Measurements from ENCODE around the gene PRRT1.
"Not testable (repeated sequence)": the region's sequence is repeated elsewhere in the genome, so short reads cannot be mapped to it uniquely, and the experiment has no call there.

Gene PRRT1

DNA sequence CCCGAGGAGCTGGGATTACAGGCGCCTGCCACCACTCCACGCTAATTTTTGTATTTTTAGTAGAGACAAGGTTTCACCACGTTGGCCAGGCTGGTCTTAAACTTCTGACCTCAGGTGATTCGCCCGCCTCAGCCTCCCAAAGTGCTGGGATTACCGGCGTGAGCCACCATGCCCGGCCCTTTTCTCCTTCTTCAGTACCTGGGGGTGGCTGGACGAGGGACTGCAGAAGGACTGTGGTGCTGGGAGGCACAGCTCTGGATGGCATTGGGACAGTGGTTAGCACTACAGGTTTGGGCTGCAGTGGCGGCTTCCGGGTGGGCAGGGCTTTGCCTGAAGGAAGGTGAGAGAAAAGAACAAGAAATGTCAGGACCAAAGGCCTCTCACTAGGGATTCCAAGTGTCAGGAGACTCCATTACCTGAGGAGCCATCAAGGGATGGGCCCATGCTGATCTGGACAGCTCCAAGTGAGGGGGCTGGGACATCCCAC is 31.1 kb downstream of the PRRT1 start:
- no peak for DNase-seq (ENCODE audit: low spot score)

DNA sequence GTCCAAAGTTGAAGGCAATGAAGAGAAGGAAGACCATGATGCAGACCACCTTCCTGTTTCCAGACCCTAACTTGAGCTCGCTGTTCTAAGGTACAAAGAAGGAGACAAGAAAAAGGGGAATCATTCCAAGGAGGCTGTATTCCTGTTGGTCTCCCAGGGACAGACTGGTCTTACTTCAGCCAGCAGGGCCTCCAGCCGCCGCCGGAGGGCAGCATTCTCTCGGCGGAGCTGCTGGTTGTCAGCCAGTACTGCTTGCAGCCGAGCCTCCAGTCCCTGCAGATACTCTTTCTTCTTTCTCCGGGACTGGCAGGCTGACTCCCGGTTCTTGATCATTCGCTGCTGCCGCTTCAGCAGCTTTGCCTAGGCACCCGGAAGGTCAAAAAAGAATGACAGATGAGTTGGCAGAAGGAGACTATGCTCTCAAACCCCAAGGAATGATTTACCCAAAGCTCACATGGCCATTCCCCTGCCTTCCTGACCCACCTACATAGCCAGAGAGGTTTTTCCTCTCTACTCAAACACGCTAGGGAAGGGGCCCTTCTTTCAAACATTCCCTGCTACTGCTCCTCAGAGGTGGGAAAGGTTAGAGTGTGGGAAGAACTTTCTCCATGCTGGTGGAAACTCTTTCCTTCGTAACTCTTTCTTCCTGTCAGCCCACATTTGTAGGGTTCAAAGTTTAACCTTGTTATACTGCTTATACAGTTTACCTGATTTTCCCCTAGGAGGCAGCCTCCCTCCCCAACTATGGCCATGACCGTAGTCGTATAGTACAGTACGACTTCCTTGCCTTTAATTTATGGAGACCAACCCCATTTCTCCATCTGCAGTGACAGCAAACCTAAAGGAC is 32.7 kb downstream of the PRRT1 start:
- peak; percentile 90 for DNase-seq (ENCODE audit: low spot score)

DNA sequence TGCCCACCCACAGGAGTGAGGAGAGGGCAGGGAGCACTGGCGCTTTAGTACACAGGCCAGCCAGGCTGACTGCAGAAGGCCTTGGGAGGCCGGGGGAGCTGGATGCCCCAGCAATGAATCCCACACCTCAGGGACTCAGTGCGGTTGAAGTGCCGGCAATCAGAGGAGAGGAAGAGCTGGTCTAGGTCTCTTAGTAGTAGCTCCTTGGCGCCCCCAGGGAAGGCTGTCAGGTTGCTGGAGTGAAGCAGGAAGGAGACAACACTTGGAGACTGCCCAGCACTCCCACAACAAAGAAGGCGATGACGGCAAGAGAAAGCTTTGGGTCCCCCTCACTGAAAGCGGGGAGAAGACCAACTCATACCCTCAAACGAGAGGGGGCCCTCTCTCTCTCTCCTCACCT is 34.3 kb downstream of the PRRT1 start:
- DNase-seq (ENCODE audit: low spot score): no peak

DNA sequence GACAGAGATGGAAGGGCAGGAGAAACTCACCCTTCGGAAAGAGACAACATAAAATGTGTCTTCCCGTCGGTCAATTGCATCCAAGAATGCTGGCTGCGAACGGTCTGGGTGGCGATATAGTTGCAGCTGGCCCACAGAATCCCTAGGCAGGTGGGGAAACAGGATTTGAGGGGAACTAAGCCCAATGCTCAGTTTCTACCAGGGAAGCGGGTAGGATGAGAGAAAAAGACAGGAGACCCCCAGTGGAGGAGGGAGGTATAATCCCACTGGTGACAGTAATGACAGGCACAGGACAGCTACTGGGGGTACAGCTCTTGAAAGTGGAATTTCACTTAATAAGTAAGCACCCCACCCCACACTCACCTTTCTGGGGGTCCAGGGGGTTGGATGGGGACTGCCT is 35.1 kb downstream of the PRRT1 start:
- DNase-seq (ENCODE audit: low spot score): no peak

DNA sequence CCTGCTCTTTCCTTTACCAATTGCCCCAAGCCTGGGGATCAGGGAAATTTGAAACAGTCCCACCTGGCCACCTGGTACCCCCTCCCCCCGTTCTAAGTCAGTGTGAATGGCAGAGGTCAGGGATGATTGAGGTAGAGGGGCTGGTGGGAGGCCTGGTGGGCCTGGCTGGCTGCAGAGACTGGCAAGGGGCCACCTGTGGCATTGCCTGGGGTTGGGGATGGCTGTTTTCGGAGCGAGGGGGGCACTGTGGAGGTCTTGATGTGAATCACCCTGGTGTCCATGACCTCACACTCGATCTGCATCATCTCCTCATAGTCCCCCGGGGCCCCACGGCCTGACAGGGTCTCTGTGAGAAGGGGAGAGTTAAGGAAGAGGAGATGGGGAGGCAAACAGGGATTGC is 36.1 kb downstream of the PRRT1 start:
- no peak for DNase-seq (ENCODE audit: low spot score)

DNA sequence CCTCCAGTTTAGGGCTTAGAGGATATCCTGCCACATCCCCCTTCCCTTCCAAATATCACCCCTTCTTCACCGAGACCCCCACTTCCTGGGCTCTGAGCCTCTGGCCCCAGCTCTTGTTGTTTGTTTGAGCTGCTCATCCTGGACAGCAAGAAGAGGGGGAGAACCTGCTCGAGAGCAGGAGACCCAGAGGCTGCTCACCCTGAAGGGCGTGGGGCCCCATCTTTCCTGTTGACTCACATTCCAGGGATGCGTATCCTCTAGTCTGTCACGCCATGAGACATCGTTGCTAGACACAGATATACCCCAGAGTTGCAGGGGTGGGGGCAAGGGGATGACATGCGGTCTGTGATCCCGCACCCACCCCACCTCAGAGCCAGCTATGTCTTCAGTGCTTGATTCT is 36.9 kb downstream of the PRRT1 start:
- peak; percentile 82 for DNase-seq (ENCODE audit: low spot score)

DNA sequence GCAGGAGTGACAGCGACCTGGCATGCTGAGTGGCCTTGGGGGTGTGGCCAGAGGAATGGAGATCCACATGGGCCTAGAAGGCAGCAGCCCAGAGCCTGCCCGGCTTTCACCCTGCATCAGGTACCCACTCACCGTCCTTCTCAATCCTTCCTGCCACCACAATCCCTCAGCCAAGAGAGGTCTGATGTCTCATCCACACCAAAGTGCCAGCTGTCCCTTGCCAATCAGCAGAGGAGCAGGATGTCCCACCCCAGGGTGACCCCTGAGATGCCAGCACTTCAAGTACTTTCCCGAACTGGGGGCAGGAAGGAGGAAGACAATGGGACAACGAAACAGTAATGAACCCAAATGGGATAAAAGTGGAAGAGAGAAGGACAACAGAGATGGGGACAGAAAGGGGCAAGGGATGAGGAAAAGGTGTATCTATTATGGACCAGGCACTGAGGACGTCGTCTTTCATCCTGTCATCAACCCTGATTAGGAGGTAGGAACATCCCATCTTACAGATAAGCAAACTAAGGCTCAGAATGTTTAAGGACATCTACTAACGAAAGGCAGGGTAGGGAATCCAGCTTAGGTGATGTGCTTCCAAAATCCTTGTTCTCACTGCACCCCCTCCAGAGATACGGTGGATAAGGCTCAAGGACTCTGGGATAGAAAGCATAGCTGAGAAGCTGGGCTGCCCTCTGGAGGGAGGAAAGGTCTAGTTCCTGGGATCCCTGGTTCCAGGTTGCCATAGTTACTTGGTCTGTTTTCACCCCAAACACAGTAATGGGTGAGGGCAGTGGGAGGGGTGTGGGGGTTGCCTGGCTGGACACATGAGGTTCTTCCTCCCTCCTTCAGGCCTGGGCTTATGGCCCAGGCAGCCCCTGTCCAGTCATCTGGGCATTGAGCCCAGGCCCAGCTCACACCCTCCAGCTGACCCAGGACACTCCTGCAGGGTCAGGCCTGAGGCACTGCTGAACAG is 38.1 kb downstream of the PRRT1 start:
- peak; percentile 94 for DNase-seq (ENCODE audit: low spot score)

DNA sequence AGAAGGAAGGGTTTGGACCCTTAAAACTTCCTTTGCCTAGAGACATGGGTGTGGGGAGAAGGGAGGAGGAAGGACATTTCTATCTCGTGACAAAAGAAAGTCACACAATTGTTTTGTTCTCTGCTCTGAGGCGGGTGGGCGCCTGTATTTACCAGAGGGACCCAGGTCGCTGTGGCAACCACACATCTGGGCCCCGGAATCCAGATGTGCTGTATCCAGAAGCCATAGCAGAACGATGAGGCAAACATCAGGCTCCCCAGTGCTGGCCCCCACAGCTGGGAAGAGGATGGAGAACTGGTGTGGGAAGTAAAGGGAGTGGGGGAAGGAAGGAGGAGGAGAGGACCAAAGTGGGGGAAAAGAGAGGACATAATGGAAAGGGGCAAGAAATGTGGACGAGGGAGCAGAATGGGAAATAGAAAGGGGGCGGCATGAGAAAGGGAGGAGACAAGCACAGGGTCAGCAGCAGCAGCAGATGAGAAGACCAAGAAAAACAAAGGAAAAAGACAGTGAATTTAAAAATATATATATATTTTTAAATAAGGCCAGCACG is 39.2 kb downstream of the PRRT1 start:
- DNase-seq (ENCODE audit: low spot score): no peak

DNA sequence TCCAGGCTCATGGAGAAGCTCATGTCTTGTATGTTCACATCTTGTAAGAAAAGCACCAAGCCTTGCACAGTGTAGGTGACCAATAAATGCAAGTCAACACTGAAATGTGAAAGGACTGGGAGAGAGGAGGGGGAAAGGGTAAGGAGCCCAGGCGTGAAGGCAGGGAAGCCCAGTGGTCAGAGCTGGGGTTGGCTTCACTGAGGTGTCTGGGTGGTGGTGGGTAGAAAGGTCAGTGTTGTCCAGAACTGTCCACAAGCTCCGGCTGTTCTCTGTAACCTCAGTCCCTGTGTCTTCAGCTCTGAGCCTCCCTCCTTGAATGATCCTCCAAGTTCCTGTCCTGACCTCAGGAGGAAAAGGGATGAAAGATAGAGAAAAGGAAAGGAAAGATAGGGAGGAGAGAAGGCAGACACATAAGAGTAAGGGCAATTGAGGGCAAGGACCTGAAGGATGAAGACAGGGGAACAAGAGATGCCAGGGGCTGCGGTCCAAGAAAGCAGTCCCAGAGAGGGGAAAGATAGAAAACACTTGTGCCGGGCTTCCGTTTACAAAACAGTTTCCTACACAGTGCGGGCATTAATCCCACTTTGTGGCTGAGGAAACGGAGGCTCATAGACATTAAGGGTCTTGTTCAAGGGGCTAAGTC is 40.2 kb downstream of the PRRT1 start:
- no peak for DNase-seq (ENCODE audit: low spot score)

DNA sequence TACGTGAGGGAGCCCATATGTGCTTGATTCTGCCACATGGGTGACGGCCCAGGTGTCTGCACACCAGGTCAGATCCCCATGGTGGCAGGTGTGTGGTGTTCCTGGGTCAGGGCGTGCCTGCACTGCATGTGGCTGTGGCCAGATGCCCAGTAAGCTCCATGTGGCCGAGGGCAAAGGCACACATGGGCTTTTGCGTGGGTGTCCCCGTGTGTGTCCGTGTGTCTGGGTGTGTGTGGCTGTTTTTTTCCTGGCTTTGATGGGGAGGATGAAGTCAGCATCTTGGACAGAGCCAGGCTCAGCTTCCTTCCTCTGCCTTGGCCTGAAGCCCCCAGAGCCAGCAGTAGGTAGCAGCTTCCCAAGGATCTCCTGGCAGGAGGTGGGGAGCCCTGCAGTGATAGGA is 41.1 kb downstream of the PRRT1 start:
- no peak for DNase-seq (ENCODE audit: low spot score)

DNA sequence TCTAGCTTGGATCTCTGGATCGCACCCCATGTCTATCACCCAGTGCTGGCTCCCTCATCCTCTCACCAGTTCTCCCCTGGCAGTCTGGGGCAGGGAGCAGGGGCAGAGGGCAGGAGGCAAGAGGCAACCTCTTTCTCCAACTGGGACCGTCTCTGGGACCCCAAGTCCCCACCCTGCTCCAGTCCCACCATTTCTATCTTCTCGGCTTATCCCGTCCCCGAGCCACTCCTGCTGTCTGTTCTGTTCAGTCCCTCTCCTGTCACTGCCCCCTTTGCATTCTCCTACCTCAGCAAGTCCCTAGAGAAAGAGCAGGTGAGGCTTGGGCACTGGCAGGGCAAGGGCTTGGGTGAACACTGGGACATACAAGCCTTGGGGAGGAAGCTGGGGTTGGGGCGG is 42.0 kb downstream of the PRRT1 start:
- DNase-seq (ENCODE audit: low spot score): no peak

DNA sequence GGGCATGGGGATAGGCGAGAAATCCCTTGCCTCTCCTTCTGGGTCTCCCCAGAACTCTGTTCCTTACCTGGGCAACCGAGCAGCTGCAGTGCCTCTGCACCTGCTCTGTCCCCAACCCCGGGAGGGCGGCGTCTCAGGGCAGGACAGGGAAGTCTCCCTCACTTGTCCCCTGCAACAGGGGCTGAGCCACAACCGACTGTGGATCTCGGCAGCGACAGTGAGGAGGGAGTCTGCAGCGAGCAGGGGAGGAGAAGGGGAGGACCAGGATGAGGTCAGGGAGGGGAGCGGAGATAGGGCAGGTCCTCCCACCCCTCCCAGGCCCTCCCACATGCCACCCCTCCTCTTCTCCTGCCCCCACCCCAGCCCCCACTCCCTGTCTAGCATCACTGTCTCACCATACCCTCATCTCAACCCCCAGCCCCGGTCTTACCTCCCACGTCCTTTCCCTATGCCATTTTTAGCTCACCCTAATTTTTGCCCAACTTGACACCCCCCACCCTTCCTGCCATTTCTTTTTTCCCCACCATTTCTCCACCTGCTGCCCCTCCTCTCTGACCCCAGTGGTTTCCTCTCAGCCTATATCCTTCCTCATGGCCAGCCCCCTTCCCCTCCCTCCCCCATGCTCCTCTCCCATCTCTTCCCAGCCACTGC is 42.5 kb downstream of the PRRT1 start, which contains the start of gene TNXB:
Gene TNXB, minus strand, starts transcription at position 225 of the 651 bp plus-strand sequence. CDS start 11,140 bp downstream, outside the sequence.
- DNase-seq (ENCODE audit: low spot score): no peak

DNA sequence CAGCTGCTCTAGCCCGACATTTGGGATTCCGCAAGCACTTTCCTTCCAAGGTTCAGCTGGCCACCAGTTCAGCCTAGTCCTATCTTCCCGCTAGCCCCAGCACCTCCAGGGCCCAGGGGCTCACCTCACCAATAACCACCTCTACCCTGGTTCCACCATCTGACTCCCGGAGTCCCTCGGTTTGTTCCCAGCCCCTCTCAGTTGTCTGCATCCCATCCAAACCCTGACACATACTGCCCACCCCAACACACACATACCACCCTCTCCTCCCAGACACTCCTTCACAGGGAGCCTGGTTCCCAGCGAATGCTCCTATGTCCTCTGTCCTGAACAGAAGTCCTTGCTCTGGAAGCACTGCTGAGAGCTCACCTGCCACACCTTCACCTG is 43.0 kb downstream of the PRRT1 start:
- no peak for DNase-seq (ENCODE audit: low spot score)

DNA sequence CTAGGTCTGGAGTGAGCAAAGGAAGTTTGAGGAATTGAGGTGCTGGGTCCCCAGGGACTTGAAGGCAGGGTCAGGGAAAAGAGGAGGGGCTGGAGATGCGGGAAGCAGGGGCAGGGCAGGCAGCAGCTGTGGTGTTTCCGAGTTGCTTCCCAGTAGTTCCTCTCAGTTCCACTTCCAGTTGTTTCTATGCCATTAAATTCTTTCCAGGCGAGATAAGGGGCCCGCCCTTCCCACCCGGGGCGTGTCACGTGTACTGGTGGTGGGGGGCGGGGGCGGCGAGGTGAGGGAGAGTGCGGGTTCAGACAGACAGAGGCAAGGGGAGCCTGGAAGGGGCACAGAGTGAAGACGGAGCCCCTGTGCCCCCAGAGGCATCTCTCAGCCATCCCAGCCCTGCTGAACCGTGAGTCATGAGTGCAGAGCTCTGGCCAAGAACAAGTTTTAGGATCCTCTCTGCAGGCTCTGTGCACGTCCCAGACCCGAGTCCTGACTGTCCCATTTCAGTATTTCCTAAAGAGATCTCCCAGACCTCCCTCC is 43.6 kb downstream of the PRRT1 start:
- DNase-seq (ENCODE audit: low spot score): peak; percentile 78

DNA sequence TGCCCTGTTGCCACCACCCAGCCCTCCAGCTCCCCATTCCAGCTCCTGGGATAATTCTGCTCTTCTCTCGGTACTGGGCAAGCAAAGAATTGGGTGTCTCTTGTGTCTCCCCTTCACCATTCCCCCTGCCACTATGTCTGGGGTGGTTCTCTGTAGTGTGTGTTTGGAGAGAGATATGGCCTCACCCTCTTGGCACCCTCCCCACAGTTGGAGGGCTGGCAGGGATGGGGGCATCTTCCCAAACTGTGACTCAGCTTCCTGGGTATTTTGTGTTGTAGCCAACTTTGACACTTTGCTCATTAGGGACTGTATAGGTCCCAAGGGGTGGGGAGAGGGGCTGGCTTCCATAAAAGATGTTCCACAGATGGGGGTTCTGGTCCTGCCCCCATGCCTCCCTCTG is 44.3 kb downstream of the PRRT1 start:
- peak; percentile 58 for DNase-seq (ENCODE audit: low spot score)

DNA sequence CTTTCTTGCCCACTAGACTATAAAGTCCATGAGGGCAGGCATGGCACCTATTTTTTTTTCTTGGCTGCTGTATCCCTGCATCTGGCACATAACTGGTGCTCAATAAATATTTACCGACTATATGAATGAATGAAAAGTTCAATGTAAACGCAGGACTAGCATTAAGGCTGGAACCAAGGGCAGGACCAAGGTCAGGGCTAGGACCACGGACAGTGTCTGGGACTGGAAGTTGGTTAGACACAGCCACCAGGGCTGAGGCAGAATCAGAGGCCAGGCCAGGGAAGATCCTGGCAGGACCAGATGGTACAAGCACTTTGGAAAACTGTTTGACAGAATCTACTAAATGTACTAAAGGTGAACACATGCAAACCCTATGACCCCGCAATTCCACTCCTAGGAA is 46.3 kb downstream of the PRRT1 start:
- DNase-seq (ENCODE audit: low spot score): no peak

DNA sequence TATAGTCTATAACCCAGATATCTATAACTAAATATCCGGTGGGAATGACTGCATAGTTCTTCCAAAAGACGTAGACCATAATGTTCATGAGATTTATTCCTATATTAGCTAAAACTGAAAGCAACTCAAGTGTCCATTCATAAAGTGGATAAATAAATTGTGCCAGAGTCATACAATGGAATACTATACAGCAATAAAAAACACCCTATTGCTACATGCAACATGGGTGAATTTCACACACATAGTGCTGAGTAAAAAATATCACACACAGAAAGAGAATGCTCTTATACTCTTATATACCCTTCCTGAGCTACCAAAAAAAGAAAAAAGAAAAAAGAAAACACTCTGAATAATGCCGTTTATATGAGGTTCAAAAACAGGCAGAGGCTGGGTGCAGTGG is 49.5 kb downstream of the PRRT1 start:
- no peak for DNase-seq (ENCODE audit: low spot score)

DNA sequence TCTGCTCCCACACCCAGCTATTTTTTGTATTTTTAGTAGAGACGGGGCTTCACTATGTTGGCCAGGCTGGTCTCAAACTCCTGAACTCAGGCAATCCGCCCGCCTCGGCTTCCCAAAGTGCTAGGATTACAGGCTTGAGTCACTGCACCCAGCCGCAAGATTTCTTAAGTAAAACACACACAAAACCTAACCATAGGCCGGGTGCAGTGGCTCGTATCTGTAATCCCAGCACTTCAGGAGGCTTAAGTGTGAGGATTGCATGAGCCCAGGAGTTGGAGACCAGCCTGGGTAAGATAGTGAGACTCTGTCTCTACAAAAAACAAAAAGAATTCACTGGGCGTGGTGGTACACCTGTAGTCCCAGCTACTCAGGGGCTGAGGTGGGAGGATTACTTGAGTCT is 51.5 kb downstream of the PRRT1 start:
- not testable (repeated sequence) for DNase-seq (ENCODE audit: low spot score)

Data from GM03348 (cell line).